ENCODE measurements around the gene FRMD5.

Gene FRMD5

DNA sequence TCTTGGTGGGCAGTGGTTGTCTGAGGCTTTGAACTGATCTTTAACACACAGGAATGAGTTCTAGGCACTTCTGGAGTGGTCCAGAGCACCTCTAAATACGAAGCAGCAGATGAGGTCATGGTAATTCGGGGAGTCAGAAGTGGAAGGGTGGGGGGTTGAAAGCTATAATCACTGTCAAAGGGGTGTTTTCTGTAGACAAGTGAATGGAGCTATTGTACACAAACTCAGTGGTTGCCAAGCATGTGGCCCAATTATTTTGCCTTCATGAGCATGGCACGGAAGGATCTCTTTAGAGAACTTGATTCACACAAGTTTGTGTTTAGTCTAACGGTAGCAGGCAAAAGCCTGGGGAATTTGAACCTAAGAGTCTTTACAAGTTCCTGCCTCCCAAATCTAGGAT lies 6.3 kb downstream of the FRMD5 start:
- TF ChIP-seq, protein P1, sequence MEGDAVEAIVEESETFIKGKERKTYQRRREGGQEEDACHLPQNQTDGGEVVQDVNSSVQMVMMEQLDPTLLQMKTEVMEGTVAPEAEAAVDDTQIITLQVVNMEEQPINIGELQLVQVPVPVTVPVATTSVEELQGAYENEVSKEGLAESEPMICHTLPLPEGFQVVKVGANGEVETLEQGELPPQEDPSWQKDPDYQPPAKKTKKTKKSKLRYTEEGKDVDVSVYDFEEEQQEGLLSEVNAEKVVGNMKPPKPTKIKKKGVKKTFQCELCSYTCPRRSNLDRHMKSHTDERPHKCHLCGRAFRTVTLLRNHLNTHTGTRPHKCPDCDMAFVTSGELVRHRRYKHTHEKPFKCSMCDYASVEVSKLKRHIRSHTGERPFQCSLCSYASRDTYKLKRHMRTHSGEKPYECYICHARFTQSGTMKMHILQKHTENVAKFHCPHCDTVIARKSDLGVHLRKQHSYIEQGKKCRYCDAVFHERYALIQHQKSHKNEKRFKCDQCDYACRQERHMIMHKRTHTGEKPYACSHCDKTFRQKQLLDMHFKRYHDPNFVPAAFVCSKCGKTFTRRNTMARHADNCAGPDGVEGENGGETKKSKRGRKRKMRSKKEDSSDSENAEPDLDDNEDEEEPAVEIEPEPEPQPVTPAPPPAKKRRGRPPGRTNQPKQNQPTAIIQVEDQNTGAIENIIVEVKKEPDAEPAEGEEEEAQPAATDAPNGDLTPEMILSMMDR (IDR thresholded peaks at IDR 0.05; ENCODE audit: insufficient read depth, low read length, poor library complexity, severe bottlenecking), result no peak
- TF ChIP-seq EZH2phosphoT487 (conservative IDR thresholded peaks at IDR 0.05; ENCODE audit: low read length), result no peak
- Histone ChIP-seq H3K27me3 (ENCODE audit: low read length) (no peaks in the 10 kb centered on the region), H3K36me3 (ENCODE audit: low read length) (no peaks in the 10 kb centered on the region), H3K4me3 (ENCODE audit: insufficient read depth, low read length, poor library complexity, severe bottlenecking) (no peak overlapping the region), H3K4me2 (ENCODE audit: low read depth, low read length, poor library complexity, severe bottlenecking) (no peak overlapping the region), H3K27ac (ENCODE audit: low read depth, low read length) (no peak overlapping the region), H4K20me1 (ENCODE audit: low read depth, low read length) (no peaks in the 10 kb centered on the region), H3K79me2 (ENCODE audit: insufficient read depth, low read length) (no peaks in the 10 kb centered on the region), H3K9me3 (ENCODE audit: insufficient read depth, low read length) (no peaks in the 10 kb centered on the region), H3F3A (ENCODE audit: insufficient read depth) (no peaks in the 10 kb centered on the region), H2AFZ (ENCODE audit: low read depth, low read length, severe bottlenecking) (no peak overlapping the region), H3K9ac (ENCODE audit: low read length) (no peak overlapping the region), H3K9me2 (replicated peaks; ENCODE audit: insufficient read depth, low read length) (no peaks in the 10 kb centered on the region)

DNA sequence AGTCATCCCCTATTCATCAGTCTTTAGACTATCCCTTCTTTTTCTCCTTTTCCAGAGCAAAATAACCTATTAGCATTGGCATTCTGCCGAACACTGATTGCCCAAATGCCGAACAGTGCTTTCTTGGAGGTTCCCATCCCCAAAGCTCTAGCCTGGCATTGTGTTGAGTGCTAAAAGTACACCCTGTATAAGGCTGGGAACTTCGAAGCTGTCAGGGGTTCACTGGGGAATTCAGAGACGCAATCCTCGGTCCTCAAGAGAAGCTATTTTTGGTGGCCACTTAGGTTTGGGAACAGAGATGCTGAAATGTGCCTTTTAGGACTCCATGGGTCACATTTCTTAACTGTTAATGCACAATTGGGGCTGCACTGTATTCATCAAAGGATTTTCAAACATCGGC lies 8.4 kb downstream of the FRMD5 start:
- H3K4me3 ChIP-seq (ENCODE audit: insufficient read depth, low read length, poor library complexity, severe bottlenecking), result no peak overlapping the region
- H3K36me3 ChIP-seq (ENCODE audit: low read length), result no peaks in the 10 kb centered on the region
- H3F3A ChIP-seq (ENCODE audit: insufficient read depth), result no peaks in the 10 kb centered on the region
- H3K27ac ChIP-seq (ENCODE audit: low read depth, low read length), result no peak overlapping the region
- H3K79me2 ChIP-seq (ENCODE audit: insufficient read depth, low read length), result no peaks in the 10 kb centered on the region
- H3K27me3 ChIP-seq (ENCODE audit: low read length), result no peaks in the 10 kb centered on the region
- H3K4me2 ChIP-seq (ENCODE audit: low read depth, low read length, poor library complexity, severe bottlenecking), result no peak overlapping the region
- H3K9ac ChIP-seq (ENCODE audit: low read length), result no peak overlapping the region
- H3K9me2 ChIP-seq (replicated peaks; ENCODE audit: insufficient read depth, low read length), result no peaks in the 10 kb centered on the region
- TF ChIP-seq, protein P1 (IDR thresholded peaks at IDR 0.05; ENCODE audit: insufficient read depth, low read length, poor library complexity, severe bottlenecking), result no peak
- no peak for TF ChIP-seq EZH2phosphoT487 (conservative IDR thresholded peaks at IDR 0.05; ENCODE audit: low read length)
- H3K9me3 ChIP-seq (ENCODE audit: insufficient read depth, low read length), result no peaks in the 10 kb centered on the region
- no peaks in the 10 kb centered on the region for H4K20me1 ChIP-seq (ENCODE audit: low read depth, low read length)
- no peak overlapping the region for H2AFZ ChIP-seq (ENCODE audit: low read depth, low read length, severe bottlenecking)

DNA sequence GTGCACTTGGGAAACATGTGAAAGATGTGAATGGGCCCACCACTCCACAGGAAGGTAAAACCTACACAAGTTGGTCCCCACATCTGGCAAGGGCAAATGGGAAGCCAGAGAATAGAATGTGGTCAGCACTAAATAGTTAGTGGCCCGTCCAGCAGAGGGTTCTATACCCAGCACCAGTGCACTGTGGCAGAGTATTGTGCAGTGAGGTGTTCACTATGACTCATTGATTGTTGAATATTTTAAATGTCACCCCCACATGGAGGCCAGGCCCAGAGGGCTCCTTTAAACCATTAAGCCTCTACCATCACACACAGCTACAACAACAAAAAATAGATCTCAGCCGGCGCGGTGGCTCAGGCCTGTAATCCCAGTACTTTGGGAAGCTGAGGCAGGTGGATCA lies 11.7 kb downstream of the FRMD5 start:
- Histone ChIP-seq H3K9me3 (ENCODE audit: insufficient read depth, low read length) (no peaks in the 10 kb centered on the region), H4K20me1 (ENCODE audit: low read depth, low read length) (no peaks in the 10 kb centered on the region), H3K79me2 (ENCODE audit: insufficient read depth, low read length) (no peaks in the 10 kb centered on the region), H3K27me3 (ENCODE audit: low read length) (no peaks in the 10 kb centered on the region), H3K27ac (ENCODE audit: low read depth, low read length) (no peak overlapping the region), H2AFZ (ENCODE audit: low read depth, low read length, severe bottlenecking) (no peak overlapping the region), H3K4me2 (ENCODE audit: low read depth, low read length, poor library complexity, severe bottlenecking) (no peak overlapping the region), H3F3A (ENCODE audit: insufficient read depth) (no peaks in the 10 kb centered on the region), H3K9me2 (replicated peaks; ENCODE audit: insufficient read depth, low read length) (no peaks in the 10 kb centered on the region), H3K4me3 (ENCODE audit: insufficient read depth, low read length, poor library complexity, severe bottlenecking) (no peak overlapping the region), H3K36me3 (ENCODE audit: low read length) (no peaks in the 10 kb centered on the region), H3K9ac (ENCODE audit: low read length) (no peak overlapping the region)
- TF ChIP-seq, protein P1 (IDR thresholded peaks at IDR 0.05; ENCODE audit: insufficient read depth, low read length, poor library complexity, severe bottlenecking), result no peak
- no peak for TF ChIP-seq EZH2phosphoT487 (conservative IDR thresholded peaks at IDR 0.05; ENCODE audit: low read length)
